Measurements from ENCODE around the gene PCNX1. TPM values are rescaled to one million over a fixed set of nuclear protein-coding genes. Genes with fewer than 3 reads are reported as not detected.
"Not testable (repeated sequence)": the region's sequence is repeated elsewhere in the genome, so short reads cannot be mapped to it uniquely, and the experiment has no call there.

The PCNX1 gene
- total RNA-seq, 1 donor from 2014 or later, result 46.5 TPM

- Histone ChIP-seq H3K36me3 (peaks cover 48% of the 10 kb centered on the region), H3K27ac (no peak overlapping the region), H3K9me3 (no peaks in the 10 kb centered on the region), H3K4me3 (no peak overlapping the region), H3K27me3 (no peaks in the 10 kb centered on the region), H3K4me1 (no peaks in the 10 kb centered on the region)
- no peak for DNase-seq
- TF ChIP-seq CTCF (IDR thresholded peaks at IDR 0.05), result no peak
- no peak for ATAC-seq
- intact Hi-C loops (cut with DNase I), result no loop called here
These were observed 156.1 kb downstream of the PCNX1 start for GRCh38 chr14:71063351-71063750.

- H3K27me3 ChIP-seq; H3K9me3 ChIP-seq; H3K27ac ChIP-seq; ATAC-seq; intact Hi-C loops (cut with DNase I); H3K4me1 ChIP-seq; H3K4me3 ChIP-seq; DNase-seq: not testable (repeated sequence)
- peaks cover 42% of the 10 kb centered on the region for H3K36me3 ChIP-seq
These were observed 157.5 kb downstream of the PCNX1 start for GRCh38 chr14:71064747-71065146.

- Histone ChIP-seq H3K27ac (no peak overlapping the region), H3K4me3 (no peak overlapping the region), H3K36me3 (peaks cover 43% of the 10 kb centered on the region), H3K9me3 (no peaks in the 10 kb centered on the region), H3K4me1 (peaks cover 6% of the 10 kb centered on the region), H3K27me3 (no peaks in the 10 kb centered on the region)
- TF ChIP-seq CTCF (IDR thresholded peaks at IDR 0.05), result no peak
- DNase-seq (no peak), ATAC-seq (no peak)
- intact Hi-C loops (cut with DNase I), result no loop called here
These were observed 162.9 kb downstream of the PCNX1 start for GRCh38 chr14:71070169-71070568.

- Histone ChIP-seq H3K4me3 (no peak overlapping the region), H3K27me3 (no peaks in the 10 kb centered on the region), H3K9me3 (no peaks in the 10 kb centered on the region), H3K36me3 (peaks cover 51% of the 10 kb centered on the region), H3K4me1 (peaks cover 6% of the 10 kb centered on the region), H3K27ac (no peak overlapping the region)
- no peak for ATAC-seq
- DNase-seq, result no peak
- intact Hi-C loops (cut with DNase I), result no loop called here
- TF ChIP-seq CTCF (IDR thresholded peaks at IDR 0.05), result no peak
These were observed 163.8 kb downstream of the PCNX1 start for GRCh38 chr14:71071042-71071441.

- intact Hi-C loops (cut with DNase I), result no loop called here
- Histone ChIP-seq H3K4me3 (no peak overlapping the region), H3K9me3 (peaks cover 10% of the 10 kb centered on the region), H3K4me1 (no peaks in the 10 kb centered on the region), H3K36me3 (peaks cover 66% of the 10 kb centered on the region), H3K27ac (no peak overlapping the region), H3K27me3 (no peaks in the 10 kb centered on the region)
- ATAC-seq (no peak), DNase-seq (no peak)
- TF ChIP-seq CTCF (IDR thresholded peaks at IDR 0.05), result no peak
These were observed 169.3 kb downstream of the PCNX1 start for GRCh38 chr14:71076462-71077092.

GRCh38 chr14:71078500-71078899 lies 171.2 kb downstream of the PCNX1 start:
- DNase-seq, result no peak
- ATAC-seq, result no peak
- Histone ChIP-seq H3K4me1 (no peaks in the 10 kb centered on the region), H3K9me3 (peaks cover 10% of the 10 kb centered on the region), H3K4me3 (no peak overlapping the region), H3K27ac (no peak overlapping the region), H3K27me3 (no peaks in the 10 kb centered on the region), H3K36me3 (peaks cover 56% of the 10 kb centered on the region)
- intact Hi-C loops (cut with DNase I), result no loop called here
- TF ChIP-seq CTCF (IDR thresholded peaks at IDR 0.05), result no peak
